ENCODE data around the gene C1D.
"Not testable (repeated sequence)": the region's sequence is repeated elsewhere in the genome, so short reads cannot be mapped to it uniquely, and the experiment has no call there.

The C1D gene

DNA sequence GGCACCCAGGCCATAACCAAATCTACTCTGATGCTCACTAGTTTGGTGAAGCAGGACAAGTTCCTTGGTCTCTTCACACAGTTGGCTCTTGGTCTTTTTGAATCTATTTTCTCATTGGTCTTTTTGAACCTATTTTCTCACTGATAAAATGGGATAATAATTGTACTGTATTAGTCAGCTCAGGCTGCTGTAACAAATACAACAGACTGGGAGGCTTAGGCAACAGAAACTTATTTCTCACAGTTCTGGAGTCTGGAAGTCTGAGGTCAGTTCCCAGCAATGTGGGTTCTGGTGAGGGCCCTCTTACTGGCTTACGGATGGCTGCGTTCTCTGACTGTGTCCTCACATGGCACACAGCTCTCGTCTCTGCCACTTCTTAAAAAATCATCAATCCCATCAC lies 63.5 kb downstream of the C1D start:
- no peak for DNase-seq (ENCODE audit: low read depth in 2 of 2)

- DNase-seq (ENCODE audit: low read depth in 2 of 2): no peak
These were observed 64.9 kb downstream of the C1D start for GRCh38 chr2:67997903-67998302.

- no peak for DNase-seq (ENCODE audit: low read depth in 2 of 2)
These were observed 65.3 kb downstream of the C1D start for GRCh38 chr2:67997528-67997900.

DNA sequence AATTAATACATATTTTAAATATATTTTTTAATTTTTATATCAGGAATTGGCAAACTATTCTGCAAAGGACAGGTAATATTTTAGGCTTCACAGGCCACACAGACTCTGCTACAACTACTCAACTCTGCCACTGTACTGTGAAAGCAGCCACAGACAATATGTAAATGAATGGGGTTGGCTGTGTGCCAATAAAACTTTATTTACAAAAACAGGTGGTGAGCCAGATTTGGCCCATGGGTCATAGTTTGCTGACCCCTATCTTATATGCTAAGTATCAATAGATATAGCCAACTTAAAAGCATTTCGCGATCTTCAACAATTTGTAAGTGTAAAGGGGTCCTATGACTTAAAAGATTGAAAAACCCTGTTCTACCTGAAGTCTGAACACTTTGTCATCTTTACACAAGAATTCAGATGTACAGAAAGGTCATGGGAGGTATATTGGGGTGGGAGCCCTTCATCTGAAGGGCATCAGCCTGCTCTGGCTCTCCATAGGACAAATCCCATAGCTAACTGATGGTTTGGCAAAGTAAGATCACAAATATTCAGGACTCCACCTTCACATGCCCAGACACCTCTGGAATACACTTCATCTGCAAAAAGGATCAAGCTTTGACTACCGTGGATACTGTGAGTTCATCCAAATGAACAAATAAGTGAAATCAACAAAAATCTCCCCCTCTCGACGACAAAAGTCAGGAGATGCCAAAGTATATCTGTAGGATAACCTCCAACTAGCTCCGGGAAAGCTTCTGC lies 65.9 kb downstream of the C1D start:
- no peak for DNase-seq (ENCODE audit: low read depth in 2 of 2)

- no peak for DNase-seq (ENCODE audit: low read depth in 2 of 2)
These were observed 68.1 kb downstream of the C1D start for GRCh38 chr2:67994716-67995115.

DNA sequence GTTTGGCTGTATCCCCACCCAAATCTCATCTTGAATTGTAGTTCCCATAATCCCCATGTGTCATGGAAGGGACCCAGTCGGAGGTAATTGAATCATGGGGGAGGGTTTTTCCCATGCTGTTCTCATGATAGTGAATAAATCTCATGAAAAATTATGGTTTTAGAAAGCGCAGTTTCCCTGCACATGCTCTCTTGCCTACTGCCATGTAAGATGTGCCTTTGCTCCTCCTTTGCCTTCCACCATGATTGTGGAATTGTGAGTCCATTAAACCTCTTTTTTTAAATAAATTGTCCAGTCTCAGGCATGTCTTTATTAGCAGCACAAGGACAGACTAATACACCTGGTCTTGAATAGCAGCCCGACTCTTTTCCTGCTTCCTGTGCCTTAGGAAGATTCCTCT lies 68.7 kb downstream of the C1D start:
- not testable (repeated sequence) for DNase-seq (ENCODE audit: low read depth in 2 of 2)

- DNase-seq (ENCODE audit: low read depth in 2 of 2): no peak
These were observed 69.5 kb downstream of the C1D start for GRCh38 chr2:67993329-67993728.

DNA sequence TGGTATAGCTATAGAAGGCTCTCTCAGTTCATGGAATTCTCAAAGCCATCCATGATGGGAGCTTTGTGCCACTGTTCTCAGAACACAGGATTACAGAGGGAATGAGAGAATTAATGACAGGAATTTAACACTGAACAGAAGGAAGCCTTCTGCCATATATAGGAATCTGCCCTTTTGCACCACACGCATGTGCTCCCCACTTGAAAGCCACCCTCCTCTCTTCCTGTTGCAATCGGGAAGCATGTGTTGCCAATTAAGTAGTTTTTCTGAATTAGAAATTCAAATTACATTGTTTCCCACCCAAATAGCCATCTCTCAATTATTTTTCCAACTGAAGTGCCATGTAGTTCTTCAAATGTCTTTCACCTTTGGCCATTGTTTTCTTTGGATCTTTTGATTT lies 71.3 kb downstream of the C1D start:
- DNase-seq (ENCODE audit: low read depth in 2 of 2): no peak

All from stimulated activated CD4-positive, alpha-beta T cell treated with anti-CD3 and anti-CD28 coated beads, Interleukin-4, amount 100 ng/mL, for 48 hours (primary cell).